Subcutaneous abdominal adipose tissue (tissue), 5 donors: ENCODE measurements around the gene SLC6A20.

ENCODE experiments used
- H3K27ac ChIP-seq: one replicate; pipeline ENCODE4 v1.7.0; 2013; ENCODE audit warnings: low read depth, mild to moderate bottlenecking, inconsistent platforms, low read length, moderate library complexity
- H3K27me3 ChIP-seq, 5 donors: one replicate each; pipeline ENCODE4 v1.7.0; 2013; ENCODE audit warnings: low read length in 5 of 5, inconsistent platforms in 1 of 5; ENCODE audit not compliant: control insufficient read depth in 5 of 5, insufficient read depth in 4 of 5
- H3K36me3 ChIP-seq, 5 donors: one replicate each; pipeline ENCODE4 v1.7.0; 2013; ENCODE audit warnings: low read length in 5 of 5; ENCODE audit not compliant: control insufficient read depth in 5 of 5, insufficient read depth in 5 of 5
- H3K4me1 ChIP-seq, 5 donors: one replicate each; pipeline ENCODE4 v1.7.0; 2013; ENCODE audit warnings: low read length in 5 of 5, mild to moderate bottlenecking in 3 of 5, moderate library complexity in 1 of 5; ENCODE audit not compliant: control insufficient read depth in 5 of 5, insufficient read depth in 5 of 5
- H3K4me3 ChIP-seq, 5 donors: one replicate each; pipeline ENCODE4 v1.7.0; 2013; ENCODE audit warnings: low read length in 5 of 5, low read depth in 1 of 5
- H3K9ac ChIP-seq, 5 donors: one replicate each; pipeline ENCODE4 v1.7.0; 2013; ENCODE audit warnings: low read length in 5 of 5, mild to moderate bottlenecking in 4 of 5, moderate library complexity in 3 of 5
- H3K9me3 ChIP-seq, 5 donors: one replicate each; pipeline ENCODE4 v1.7.0; 2013; ENCODE audit warnings: low read length in 5 of 5; ENCODE audit not compliant: control insufficient read depth in 5 of 5
- donor health status: healthy.
- donor health status: healthy.
- donor health status: healthy.
- donor health status: healthy.
- donor health status: healthy.

The SLC6A20 gene

GRCh38 chr3:45795882-45796765 lies at the start of gene SLC6A20:
Gene SLC6A20 (minus strand): TSS chr3:45796536. CDS start chr3:45796419, 117 bp downstream.
- H3K9me3 ChIP-seq = no peaks in the 10 kb centered on the region
- H3K4me1 ChIP-seq = peaks cover 0 to 15% (median 12%) of the 10 kb centered on the region in 5 donors
- no peak within 1 kb of the TSS for H3K27ac ChIP-seq
- H3K4me3 ChIP-seq = peak within 1 kb of the TSS in 4 of 5 donors; percentile 39 to 60 (median 50)
- no peaks in the 10 kb centered on the region for H3K36me3 ChIP-seq
- H3K27me3 ChIP-seq = peaks cover 29 to 59% (median 44%) of the 10 kb centered on the region in 5 donors
- no peak within 1 kb of the TSS for H3K9ac ChIP-seq

GRCh38 chr3:45844616-45845015 lies 48.3 kb upstream of the SLC6A20 start:
- Histone ChIP-seq H3K36me3 (no peaks in the 10 kb centered on the region), H3K9me3 (no peaks in the 10 kb centered on the region), H3K9ac (no peak overlapping the region), H3K27me3 (peaks cover 0 to 5% (median 0%) of the 10 kb centered on the region in 5 donors), H3K4me3 (no peak overlapping the region), H3K27ac (no peak overlapping the region), H3K4me1 (peaks cover 0 to 20% (median 16%) of the 10 kb centered on the region in 5 donors)

- Histone ChIP-seq H3K27me3 (peaks cover 0 to 5% (median 0%) of the 10 kb centered on the region in 5 donors), H3K36me3 (no peaks in the 10 kb centered on the region), H3K27ac (no peak overlapping the region), H3K9ac (no peak overlapping the region), H3K4me1 (peaks cover 0 to 23% (median 17%) of the 10 kb centered on the region in 5 donors), H3K4me3 (peak overlapping the region in 1 of 5 donors; percentile 89), H3K9me3 (no peaks in the 10 kb centered on the region)
These were observed 46.7 kb upstream of the SLC6A20 start for GRCh38 chr3:45842851-45843625.

- H3K9ac ChIP-seq = peak within 1 kb of the TSS; percentile 11 to 89 (median 86)
- H3K27ac ChIP-seq = peak within 1 kb of the TSS; percentile 40
- peaks cover 0 to 6% (median 0%) of the 10 kb centered on the region in 5 donors for H3K36me3 ChIP-seq
- no peaks in the 10 kb centered on the region for H3K9me3 ChIP-seq
- peaks cover 0 to under 1% (median 0%) of the 10 kb centered on the region in 5 donors for H3K27me3 ChIP-seq
- peaks cover 0 to 23% (median 17%) of the 10 kb centered on the region in 5 donors for H3K4me1 ChIP-seq
- H3K4me3 ChIP-seq = peak within 1 kb of the TSS; percentile 86 to 93 (median 89)
These were observed 45.6 kb upstream of the SLC6A20 start, which contains the start of gene LZTFL1 for GRCh38 chr3:45841757-45842491. Gene LZTFL1 (minus strand): TSS chr3:45842119. CDS start chr3:45841991, 128 bp downstream.

GRCh38 chr3:45841420-45841756 lies 45.1 kb upstream of the SLC6A20 start:
- peak overlapping the region; percentile 40 for H3K27ac ChIP-seq
- no peaks in the 10 kb centered on the region for H3K9me3 ChIP-seq
- peak overlapping the region; percentile 86 to 93 (median 89) for H3K4me3 ChIP-seq
- no peaks in the 10 kb centered on the region for H3K27me3 ChIP-seq
- H3K9ac ChIP-seq = peak overlapping the region; percentile 11 to 89 (median 86)
- H3K4me1 ChIP-seq = peaks cover 0 to 23% (median 17%) of the 10 kb centered on the region in 5 donors
- H3K36me3 ChIP-seq = peaks cover 0 to 10% (median 4%) of the 10 kb centered on the region in 5 donors

- peaks cover 0 to 23% (median 17%) of the 10 kb centered on the region in 5 donors for H3K4me1 ChIP-seq
- no peaks in the 10 kb centered on the region for H3K27me3 ChIP-seq
- no peak overlapping the region for H3K9ac ChIP-seq
- H3K36me3 ChIP-seq = peaks cover 18 to 27% (median 20%) of the 10 kb centered on the region in 5 donors
- no peak overlapping the region for H3K27ac ChIP-seq
- H3K9me3 ChIP-seq = no peaks in the 10 kb centered on the region
- no peak overlapping the region for H3K4me3 ChIP-seq
These were observed 42.1 kb upstream of the SLC6A20 start for GRCh38 chr3:45838466-45838865.

- no peaks in the 10 kb centered on the region for H3K27me3 ChIP-seq
- H3K9ac ChIP-seq = no peak overlapping the region
- no peak overlapping the region for H3K27ac ChIP-seq
- H3K36me3 ChIP-seq = peaks cover 52 to 71% (median 57%) of the 10 kb centered on the region in 5 donors
- no peaks in the 10 kb centered on the region for H3K4me1 ChIP-seq
- no peaks in the 10 kb centered on the region for H3K9me3 ChIP-seq
- H3K4me3 ChIP-seq = no peak overlapping the region
These were observed 36.4 kb upstream of the SLC6A20 start for GRCh38 chr3:45832699-45833098.

GRCh38 chr3:45830121-45830520 lies 33.8 kb upstream of the SLC6A20 start:
- no peaks in the 10 kb centered on the region for H3K9me3 ChIP-seq
- no peak overlapping the region for H3K4me3 ChIP-seq
- H3K27ac ChIP-seq = no peak overlapping the region
- H3K4me1 ChIP-seq = no peaks in the 10 kb centered on the region
- no peak overlapping the region for H3K9ac ChIP-seq
- H3K36me3 ChIP-seq = peaks cover 57 to 74% (median 63%) of the 10 kb centered on the region in 5 donors
- H3K27me3 ChIP-seq = no peaks in the 10 kb centered on the region

GRCh38 chr3:45826908-45827307 lies 30.6 kb upstream of the SLC6A20 start:
- Histone ChIP-seq H3K4me3 (no peak overlapping the region), H3K27me3 (no peaks in the 10 kb centered on the region), H3K9ac (no peak overlapping the region), H3K4me1 (no peaks in the 10 kb centered on the region), H3K27ac (no peak overlapping the region), H3K9me3 (no peaks in the 10 kb centered on the region), H3K36me3 (peaks cover 53 to 64% (median 53%) of the 10 kb centered on the region in 5 donors)
